IPS DF 4.7 (cell line): ENCODE results near the gene JAK1.
"Not testable (repeated sequence)": the region's sequence is repeated elsewhere in the genome, so short reads cannot be mapped to it uniquely, and the experiment has no call there.

Experiments used
- DNase-seq: peaks from one replicate; pipeline ENCODE4 v3.0.0-alpha.2; 2013; ENCODE audit warnings: low spot score; ENCODE audit errors: extremely low read depth

JAK1 gene

GRCh38 chr1:64966158-64966971, at the start of gene JAK1:
TSS of gene JAK1 (minus strand) at chr1:64966549. CDS start at chr1:64886264, 80,285 bp downstream.
- no peak for DNase-seq

- no peak for DNase-seq
Measured at GRCh38 chr1:65014321-65014720, 48.0 kb upstream of the JAK1 start.

GRCh38 chr1:65011983-65012382, 45.6 kb upstream of the JAK1 start:
- DNase-seq, result no peak

GRCh38 chr1:65009724-65010420, 43.5 kb upstream of the JAK1 start:
- DNase-seq, result no peak

- DNase-seq, result no peak
Measured at GRCh38 chr1:65009176-65009575, 42.8 kb upstream of the JAK1 start.

GRCh38 chr1:65006806-65007205, 40.5 kb upstream of the JAK1 start:
- no peak for DNase-seq

GRCh38 chr1:65003316-65003664, 36.9 kb upstream of the JAK1 start:
- no peak for DNase-seq

- no peak for DNase-seq
Measured at GRCh38 chr1:65002508-65003315, 36.4 kb upstream of the JAK1 start.

GRCh38 chr1:65002156-65002507, 35.8 kb upstream of the JAK1 start:
- no peak for DNase-seq

GRCh38 chr1:65001231-65001792, 35.0 kb upstream of the JAK1 start:
- DNase-seq, result no peak

- not testable (repeated sequence) for DNase-seq
Measured at GRCh38 chr1:64998425-64998948, 32.1 kb upstream of the JAK1 start.

GRCh38 chr1:64996541-64997257, 30.4 kb upstream of the JAK1 start:
- DNase-seq, result no peak

GRCh38 chr1:64995316-64995715, 29.0 kb upstream of the JAK1 start:
- no peak for DNase-seq

- no peak for DNase-seq
Measured at GRCh38 chr1:64986903-64987871, 20.8 kb upstream of the JAK1 start.

- no peak for DNase-seq
Measured at GRCh38 chr1:64984737-64985136, 18.4 kb upstream of the JAK1 start.

- DNase-seq, result no peak
Measured at GRCh38 chr1:64984106-64984505, 17.8 kb upstream of the JAK1 start.

GRCh38 chr1:64983110-64983509, 16.8 kb upstream of the JAK1 start:
- DNase-seq, result no peak

- DNase-seq, result no peak
Measured at GRCh38 chr1:64981601-64982533, 15.5 kb upstream of the JAK1 start.
